ENCODE results near the gene CERT1.

The CERT1 gene

DNA sequence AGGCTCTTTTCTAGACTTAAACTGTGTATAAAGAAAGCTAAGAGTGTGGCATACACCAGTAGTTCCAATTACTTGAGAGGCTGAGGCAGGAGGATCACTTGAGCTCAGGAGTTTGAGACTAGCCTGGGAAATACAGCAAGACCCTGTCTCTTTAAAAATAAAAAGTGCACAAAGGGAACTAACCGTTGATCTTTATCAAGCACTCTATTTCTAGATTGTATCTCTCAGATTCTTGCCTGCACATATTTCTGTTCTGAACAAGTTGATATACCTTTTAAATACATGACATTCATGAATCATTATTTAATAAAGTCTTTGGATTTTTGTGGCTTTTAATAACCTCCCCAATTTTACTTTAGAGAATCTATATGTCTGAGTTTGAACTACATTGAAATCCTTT is 127.2 kb downstream of the CERT1 start:
- no peaks in the 10 kb centered on the region for H3K27me3 ChIP-seq (ENCODE audit: control insufficient read depth, insufficient read depth, low read length)
- H3K9ac ChIP-seq (ENCODE audit: low read depth, low read length): no peak overlapping the region
- H3K4me1 ChIP-seq (ENCODE audit: control insufficient read depth, insufficient read depth, low read length): no peaks in the 10 kb centered on the region
- H3K36me3 ChIP-seq (ENCODE audit: control insufficient read depth, insufficient read depth, low read length): peaks cover 4% of the 10 kb centered on the region
- no peak overlapping the region for H3K4me3 ChIP-seq (ENCODE audit: low read depth, low read length)
- no peaks in the 10 kb centered on the region for H3K9me3 ChIP-seq (ENCODE audit: control insufficient read depth, insufficient read depth, low read length)

DNA sequence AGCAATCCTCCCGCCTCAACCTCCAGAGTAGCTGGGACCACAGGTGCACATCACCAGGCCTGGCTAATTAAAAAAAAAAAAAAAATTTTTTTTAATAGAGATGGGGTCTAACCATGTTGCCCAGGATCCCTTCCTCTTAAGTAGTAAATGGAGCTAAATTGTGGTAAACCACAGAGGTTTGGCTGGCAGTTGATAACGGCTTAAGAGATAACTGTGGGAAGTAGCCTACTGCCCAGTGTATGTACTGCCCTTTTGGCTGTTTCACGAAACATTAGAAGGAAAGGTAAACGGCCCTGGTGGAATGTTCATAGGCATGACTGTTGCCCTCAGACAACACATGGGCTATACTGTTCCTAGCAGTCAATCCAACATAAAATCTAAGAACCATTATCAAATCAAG is 130.0 kb downstream of the CERT1 start:
- Histone ChIP-seq H3K36me3 (ENCODE audit: control insufficient read depth, insufficient read depth, low read length) (peaks cover 4% of the 10 kb centered on the region), H3K9ac (ENCODE audit: low read depth, low read length) (no peak overlapping the region), H3K27me3 (ENCODE audit: control insufficient read depth, insufficient read depth, low read length) (no peaks in the 10 kb centered on the region), H3K9me3 (ENCODE audit: control insufficient read depth, insufficient read depth, low read length) (no peaks in the 10 kb centered on the region), H3K4me1 (ENCODE audit: control insufficient read depth, insufficient read depth, low read length) (no peaks in the 10 kb centered on the region), H3K4me3 (ENCODE audit: low read depth, low read length) (no peak overlapping the region)

DNA sequence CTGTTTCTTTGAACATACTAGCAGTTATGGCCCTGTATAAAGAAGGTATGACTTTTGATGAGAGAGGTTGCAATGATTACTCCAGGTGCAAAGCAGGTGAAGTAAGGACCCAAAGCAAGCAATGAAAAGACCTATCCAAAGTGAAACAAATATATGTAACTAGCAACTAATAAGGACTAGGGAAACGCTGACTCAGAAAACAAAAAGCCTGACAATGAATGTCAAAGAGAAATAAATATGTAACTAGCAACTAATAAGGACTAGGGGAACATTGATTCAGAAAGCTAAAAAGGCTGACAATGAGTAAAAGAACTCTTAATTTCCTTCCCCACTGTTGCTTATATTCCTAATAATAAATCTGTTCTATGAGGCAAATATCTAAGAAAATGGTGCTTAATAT is 131.3 kb downstream of the CERT1 start:
- no peaks in the 10 kb centered on the region for H3K27me3 ChIP-seq (ENCODE audit: control insufficient read depth, insufficient read depth, low read length)

DNA sequence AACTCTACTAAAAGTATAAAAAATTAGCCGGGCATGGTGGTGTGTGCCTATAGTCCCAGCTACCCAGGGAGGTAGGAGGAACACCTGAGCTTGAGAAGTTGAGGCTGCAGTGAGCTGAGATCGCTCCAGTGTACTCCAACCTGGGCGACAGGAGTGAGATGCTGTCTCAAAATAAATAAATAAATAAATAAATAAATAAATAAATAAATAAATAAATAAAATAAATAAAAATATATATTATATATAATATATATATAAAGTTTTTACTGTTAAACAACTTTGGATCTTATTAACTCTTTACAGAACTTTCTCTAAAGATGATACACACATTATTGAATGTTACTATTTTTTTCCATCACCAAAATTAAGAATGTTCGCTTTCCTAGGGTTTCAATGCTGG is 136.0 kb downstream of the CERT1 start:
- Histone ChIP-seq H3K27me3 (ENCODE audit: control insufficient read depth, insufficient read depth, low read length) (no peaks in the 10 kb centered on the region), H3K36me3 (ENCODE audit: control insufficient read depth, insufficient read depth, low read length) (no peaks in the 10 kb centered on the region), H3K4me1 (ENCODE audit: control insufficient read depth, insufficient read depth, low read length) (no peaks in the 10 kb centered on the region), H3K9me3 (ENCODE audit: control insufficient read depth, insufficient read depth, low read length) (no peaks in the 10 kb centered on the region), H3K9ac (ENCODE audit: low read depth, low read length) (no peak overlapping the region), H3K4me3 (ENCODE audit: low read depth, low read length) (no peak overlapping the region)

More for the DNA sequence above, 131.3 kb downstream of the CERT1 start:
- Histone ChIP-seq H3K9me3 (ENCODE audit: control insufficient read depth, insufficient read depth, low read length) (no peaks in the 10 kb centered on the region), H3K4me1 (ENCODE audit: control insufficient read depth, insufficient read depth, low read length) (no peaks in the 10 kb centered on the region), H3K4me3 (ENCODE audit: low read depth, low read length) (no peak overlapping the region), H3K9ac (ENCODE audit: low read depth, low read length) (no peak overlapping the region), H3K36me3 (ENCODE audit: control insufficient read depth, insufficient read depth, low read length) (peaks cover 4% of the 10 kb centered on the region)

DNA sequence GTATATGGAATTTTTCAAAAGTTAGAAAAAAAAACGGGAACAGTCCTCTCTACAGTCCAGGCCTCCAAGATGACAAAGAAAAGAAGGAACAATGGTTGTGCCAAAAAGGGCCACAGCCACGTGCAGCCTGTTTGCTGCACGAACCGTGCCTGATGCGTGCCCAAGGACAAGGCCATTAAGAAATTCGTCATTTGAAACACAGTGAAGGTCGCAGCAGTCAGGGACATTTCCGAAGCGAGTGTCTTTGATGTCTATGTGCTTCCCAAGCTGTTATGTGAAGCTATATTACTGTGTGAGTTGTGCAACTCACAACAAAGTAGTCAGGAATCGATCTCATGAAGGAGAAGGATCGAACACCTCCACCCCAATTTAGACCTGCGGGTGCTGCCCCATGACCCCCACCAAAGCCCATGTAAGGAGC is 137.0 kb downstream of the CERT1 start:
- no peak overlapping the region for H3K9ac ChIP-seq (ENCODE audit: low read depth, low read length)
- H3K4me3 ChIP-seq (ENCODE audit: low read depth, low read length): no peak overlapping the region
- H3K36me3 ChIP-seq (ENCODE audit: control insufficient read depth, insufficient read depth, low read length): no peaks in the 10 kb centered on the region
- no peaks in the 10 kb centered on the region for H3K9me3 ChIP-seq (ENCODE audit: control insufficient read depth, insufficient read depth, low read length)
- no peaks in the 10 kb centered on the region for H3K27me3 ChIP-seq (ENCODE audit: control insufficient read depth, insufficient read depth, low read length)
- no peaks in the 10 kb centered on the region for H3K4me1 ChIP-seq (ENCODE audit: control insufficient read depth, insufficient read depth, low read length)

DNA sequence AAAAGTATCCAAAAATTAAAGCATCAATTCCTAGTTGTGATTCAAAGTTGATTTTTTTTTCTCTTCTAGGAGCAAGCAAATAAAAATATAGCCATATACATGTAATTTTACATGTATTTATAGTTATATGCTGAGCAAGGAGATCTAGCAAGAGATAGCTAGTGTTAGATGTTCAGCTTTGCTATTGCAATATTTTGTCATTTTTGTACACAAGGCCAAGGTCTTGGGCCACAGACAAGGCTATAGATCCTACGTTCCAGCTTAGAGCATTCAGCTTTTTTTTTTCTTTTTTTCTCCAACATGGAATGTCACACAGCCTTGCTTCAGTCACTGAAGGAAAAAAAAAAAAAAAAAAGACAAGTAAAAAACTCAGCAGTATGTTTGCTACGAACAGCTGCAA is 137.6 kb downstream of the CERT1 start:
- Histone ChIP-seq H3K4me3 (ENCODE audit: low read depth, low read length) (no peak overlapping the region), H3K4me1 (ENCODE audit: control insufficient read depth, insufficient read depth, low read length) (no peaks in the 10 kb centered on the region), H3K27me3 (ENCODE audit: control insufficient read depth, insufficient read depth, low read length) (no peaks in the 10 kb centered on the region), H3K9me3 (ENCODE audit: control insufficient read depth, insufficient read depth, low read length) (no peaks in the 10 kb centered on the region), H3K9ac (ENCODE audit: low read depth, low read length) (no peak overlapping the region), H3K36me3 (ENCODE audit: control insufficient read depth, insufficient read depth, low read length) (no peaks in the 10 kb centered on the region)

DNA sequence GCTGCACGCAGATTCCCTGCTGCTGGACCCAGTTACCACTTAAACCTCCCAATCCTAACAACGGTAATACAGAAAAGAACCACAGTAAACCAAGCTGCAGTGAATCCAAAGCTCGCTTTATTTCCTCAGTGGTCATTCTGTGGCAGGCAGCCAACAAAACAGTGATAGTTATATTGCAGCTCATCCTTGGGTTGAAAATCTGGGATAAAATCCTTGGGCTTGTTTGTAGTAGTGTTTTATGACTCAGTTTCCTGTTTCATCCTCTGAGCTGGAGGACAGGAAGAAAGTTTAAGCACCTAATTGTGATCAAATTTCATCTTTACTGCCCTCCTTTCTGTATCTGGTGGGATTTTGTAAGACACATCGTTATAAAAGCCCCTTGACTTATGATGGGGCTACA is 143.0 kb downstream of the CERT1 start:
- Histone ChIP-seq H3K4me3 (ENCODE audit: low read depth, low read length) (no peak overlapping the region), H3K36me3 (ENCODE audit: control insufficient read depth, insufficient read depth, low read length) (no peaks in the 10 kb centered on the region), H3K9me3 (ENCODE audit: control insufficient read depth, insufficient read depth, low read length) (no peaks in the 10 kb centered on the region), H3K27me3 (ENCODE audit: control insufficient read depth, insufficient read depth, low read length) (no peaks in the 10 kb centered on the region), H3K9ac (ENCODE audit: low read depth, low read length) (no peak overlapping the region), H3K4me1 (ENCODE audit: control insufficient read depth, insufficient read depth, low read length) (no peaks in the 10 kb centered on the region)

DNA sequence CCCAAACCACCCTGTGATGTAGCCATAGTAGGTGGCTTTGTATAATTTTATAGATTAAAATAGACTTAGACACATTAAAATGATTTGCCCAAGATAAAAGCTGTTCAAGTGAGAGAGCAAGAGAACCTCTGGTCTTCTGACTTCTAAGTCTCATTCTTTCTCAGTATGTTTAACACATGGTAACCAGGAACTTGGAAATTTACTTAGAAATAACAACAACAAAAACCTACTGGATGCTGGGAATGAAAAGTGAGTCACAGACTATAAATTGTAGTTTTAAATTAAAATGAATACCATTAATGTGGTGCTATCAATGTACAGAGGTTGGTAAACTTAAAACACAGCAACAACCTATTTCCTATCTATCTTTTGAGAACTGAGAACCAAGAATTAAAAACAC is 144.0 kb downstream of the CERT1 start:
- Histone ChIP-seq H3K9ac (ENCODE audit: low read depth, low read length) (no peak overlapping the region), H3K4me3 (ENCODE audit: low read depth, low read length) (no peak overlapping the region), H3K9me3 (ENCODE audit: control insufficient read depth, insufficient read depth, low read length) (no peaks in the 10 kb centered on the region), H3K4me1 (ENCODE audit: control insufficient read depth, insufficient read depth, low read length) (no peaks in the 10 kb centered on the region), H3K36me3 (ENCODE audit: control insufficient read depth, insufficient read depth, low read length) (no peaks in the 10 kb centered on the region), H3K27me3 (ENCODE audit: control insufficient read depth, insufficient read depth, low read length) (no peaks in the 10 kb centered on the region)

DNA sequence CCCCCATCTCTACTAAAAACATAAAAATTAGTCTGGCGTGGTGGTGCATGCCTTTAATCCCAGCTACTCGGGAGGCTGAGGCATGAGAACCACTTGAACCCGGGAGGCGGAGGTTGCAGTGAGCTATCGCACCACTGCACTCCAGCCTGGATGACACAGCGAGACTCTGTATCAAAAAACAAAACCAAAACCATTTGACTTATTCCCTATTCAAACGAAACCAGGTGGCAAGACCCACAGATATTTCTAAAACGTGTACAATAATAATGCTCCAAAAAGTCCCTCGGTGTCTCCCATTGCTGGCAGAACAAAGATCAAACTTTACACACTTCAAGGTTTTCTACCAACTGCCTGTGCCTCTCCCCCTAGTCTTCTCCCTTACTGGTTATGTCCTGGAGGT is 144.6 kb downstream of the CERT1 start:
- Histone ChIP-seq H3K9me3 (ENCODE audit: control insufficient read depth, insufficient read depth, low read length) (no peaks in the 10 kb centered on the region), H3K36me3 (ENCODE audit: control insufficient read depth, insufficient read depth, low read length) (no peaks in the 10 kb centered on the region), H3K27me3 (ENCODE audit: control insufficient read depth, insufficient read depth, low read length) (no peaks in the 10 kb centered on the region), H3K4me1 (ENCODE audit: control insufficient read depth, insufficient read depth, low read length) (no peaks in the 10 kb centered on the region), H3K4me3 (ENCODE audit: low read depth, low read length) (no peak overlapping the region), H3K9ac (ENCODE audit: low read depth, low read length) (no peak overlapping the region)

DNA sequence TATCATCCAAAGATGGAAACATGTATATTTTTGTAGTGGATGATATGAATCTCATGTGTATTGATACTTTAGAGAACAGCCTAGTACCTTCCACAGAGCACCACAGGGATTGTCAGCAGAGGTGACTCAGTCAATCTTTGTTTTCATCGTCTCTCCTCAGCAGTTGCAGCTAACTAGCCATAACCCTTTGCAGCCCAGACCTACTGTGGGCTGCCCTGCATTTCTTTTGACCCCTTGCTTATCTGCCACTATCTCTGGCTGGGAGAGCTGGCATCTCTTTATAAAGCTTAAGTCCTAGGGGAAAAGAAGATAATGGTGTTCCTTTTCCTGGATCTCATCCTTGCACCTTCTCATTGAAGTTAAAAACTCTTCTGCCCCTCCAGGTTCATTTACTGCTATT is 145.7 kb downstream of the CERT1 start:
- no peaks in the 10 kb centered on the region for H3K9me3 ChIP-seq (ENCODE audit: control insufficient read depth, insufficient read depth, low read length)
- H3K4me1 ChIP-seq (ENCODE audit: control insufficient read depth, insufficient read depth, low read length): no peaks in the 10 kb centered on the region
- no peak overlapping the region for H3K4me3 ChIP-seq (ENCODE audit: low read depth, low read length)
- H3K27me3 ChIP-seq (ENCODE audit: control insufficient read depth, insufficient read depth, low read length): no peaks in the 10 kb centered on the region
- no peaks in the 10 kb centered on the region for H3K36me3 ChIP-seq (ENCODE audit: control insufficient read depth, insufficient read depth, low read length)
- no peak overlapping the region for H3K9ac ChIP-seq (ENCODE audit: low read depth, low read length)

DNA sequence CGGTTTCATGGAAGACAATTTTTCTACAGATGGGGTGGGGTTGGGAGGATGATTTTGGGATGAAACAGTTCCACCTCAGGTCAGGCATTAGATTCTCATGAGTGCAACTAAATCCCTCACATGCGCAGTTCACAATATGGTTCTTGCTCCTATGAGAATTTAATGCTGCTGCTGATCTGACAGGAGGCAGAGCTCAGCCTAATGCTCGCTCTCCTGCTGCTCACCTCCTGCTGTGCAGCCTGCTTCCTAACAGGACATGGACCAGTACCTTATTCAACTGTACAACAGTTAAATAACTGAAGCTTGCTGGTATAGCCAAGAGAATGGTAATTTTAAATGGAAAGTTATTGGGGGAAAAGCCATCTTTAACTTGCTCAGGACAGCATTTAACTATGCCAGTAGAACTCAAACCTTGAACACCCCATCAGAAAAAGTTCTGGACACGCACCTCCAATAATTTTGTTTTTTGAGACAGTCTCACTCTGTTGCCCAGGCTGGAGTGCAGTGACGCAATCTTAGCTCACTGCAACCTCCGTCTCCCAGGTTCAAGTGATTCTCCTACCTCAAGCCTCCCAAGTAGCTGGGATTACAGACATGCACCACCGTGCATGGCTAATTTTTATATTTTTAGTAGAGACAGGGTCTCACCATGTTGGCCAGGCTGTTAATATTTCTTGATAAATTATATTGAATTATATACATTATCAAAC is 146.7 kb downstream of the CERT1 start:
- Histone ChIP-seq H3K27me3 (ENCODE audit: control insufficient read depth, insufficient read depth, low read length) (no peaks in the 10 kb centered on the region), H3K9me3 (ENCODE audit: control insufficient read depth, insufficient read depth, low read length) (no peaks in the 10 kb centered on the region), H3K9ac (ENCODE audit: low read depth, low read length) (no peak overlapping the region), H3K36me3 (ENCODE audit: control insufficient read depth, insufficient read depth, low read length) (no peaks in the 10 kb centered on the region), H3K4me3 (ENCODE audit: low read depth, low read length) (no peak overlapping the region), H3K4me1 (ENCODE audit: control insufficient read depth, insufficient read depth, low read length) (no peaks in the 10 kb centered on the region)

DNA sequence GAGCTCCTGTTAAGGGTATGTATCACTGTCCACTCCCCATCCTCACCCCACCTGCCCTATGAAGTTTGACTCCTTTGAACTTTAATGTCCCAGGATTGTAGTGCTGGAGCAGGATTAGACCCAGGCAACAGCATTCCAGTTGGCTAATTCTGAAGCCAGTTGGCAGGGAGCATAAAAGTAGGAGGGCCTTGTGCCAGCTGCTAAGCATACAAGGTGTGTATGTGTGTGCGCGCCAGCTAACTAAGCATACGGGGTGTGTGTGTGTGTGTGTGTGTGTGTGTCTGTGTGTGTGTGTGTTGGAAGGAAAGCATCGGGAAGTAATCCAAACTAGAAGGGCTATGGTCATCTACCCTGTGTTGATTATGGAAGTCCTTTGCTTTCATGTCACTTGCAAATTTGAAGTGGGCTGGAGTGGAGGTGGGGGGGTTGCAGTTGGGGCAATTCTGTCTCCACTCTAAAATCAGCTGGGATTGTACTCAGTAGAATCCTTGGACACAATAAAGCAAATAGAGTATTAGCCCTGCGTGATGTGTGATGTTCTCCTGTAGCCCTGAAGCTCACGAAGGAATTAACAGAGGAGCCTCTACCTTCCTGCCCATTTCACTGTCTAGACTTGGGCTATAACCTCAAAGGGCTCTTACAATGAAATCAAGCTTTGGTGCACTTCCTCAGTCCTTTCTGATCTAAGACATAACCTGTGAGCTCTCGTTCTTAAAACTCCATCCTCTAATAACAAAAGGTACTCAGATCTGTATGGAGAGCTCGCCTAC is 147.5 kb downstream of the CERT1 start:
- no peak overlapping the region for H3K9ac ChIP-seq (ENCODE audit: low read depth, low read length)
- no peak overlapping the region for H3K4me3 ChIP-seq (ENCODE audit: low read depth, low read length)
- peaks cover 7% of the 10 kb centered on the region for H3K36me3 ChIP-seq (ENCODE audit: control insufficient read depth, insufficient read depth, low read length)
- H3K9me3 ChIP-seq (ENCODE audit: control insufficient read depth, insufficient read depth, low read length): no peaks in the 10 kb centered on the region
- H3K4me1 ChIP-seq (ENCODE audit: control insufficient read depth, insufficient read depth, low read length): no peaks in the 10 kb centered on the region
- H3K27me3 ChIP-seq (ENCODE audit: control insufficient read depth, insufficient read depth, low read length): no peaks in the 10 kb centered on the region
